Neutrophil (primary cell): Measurements from ENCODE around the gene EPAS1.

Experiments
- H3K27ac ChIP-seq: fragments of 200-600 bp; sonication (generic); 2 replicates; pipeline ENCODE4 v1.5.1; 2016; ENCODE audit warnings: mild to moderate bottlenecking, moderate library complexity
- H3K27me3 ChIP-seq: fragments of 200-600 bp; sonication (generic); 2 replicates; pipeline ENCODE4 v1.6.0; 2016; ENCODE audit warnings: mild to moderate bottlenecking
- H3K36me3 ChIP-seq: fragments of 200-600 bp; sonication (generic); 2 replicates; pipeline ENCODE4 v1.5.1; 2017
- H3K4me1 ChIP-seq, 2 experiments: fragments of 200-600 bp in 1 of 2; sonication (generic) in 1 of 2; 1 replicate in 1 of 2; 2 replicates in 1 of 2; pipeline versions ENCODE4 v1.5.1 to v1.6.1; 2013 to 2016; ENCODE audit warnings: low read depth in 1 of 2, low read length in 1 of 2, mild to moderate bottlenecking in 1 of 2, moderate library complexity in 1 of 2; ENCODE audit not compliant: control insufficient read depth in 1 of 2, insufficient read depth in 1 of 2
- H3K4me3 ChIP-seq, 2 experiments: fragments of 200-600 bp in 1 of 2; sonication (generic) in 1 of 2; 1 replicate in 1 of 2; 2 replicates in 1 of 2; pipeline ENCODE4 v1.5.1; 2013 to 2016; ENCODE audit warnings: low read depth in 1 of 2, low read length in 1 of 2, mild to moderate bottlenecking in 1 of 2, moderate library complexity in 1 of 2
- H3K9me3 ChIP-seq: fragments of 200-600 bp; sonication (generic); 2 replicates; pipeline ENCODE4 v1.5.1; 2016
- CTCF ChIP-seq: fragments of 200-600 bp; sonication (generic); IDR thresholded peaks from 2 replicates; pipeline ENCODE4 v1.5.1; 2016; ENCODE audit warnings: antibody characterized with exemption

The EPAS1 gene

GRCh38 chr2:46366668-46367052, 69.5 kb downstream of the EPAS1 start:
- Histone ChIP-seq H3K27me3 (no peaks in the 10 kb centered on the region), H3K27ac (no peak overlapping the region), H3K4me1 (peaks cover 9 to 10% of the 10 kb centered on the region in 2 experiments), H3K9me3 (no peaks in the 10 kb centered on the region), H3K4me3 (no peak overlapping the region), H3K36me3 (no peaks in the 10 kb centered on the region)
- no peak for TF ChIP-seq CTCF

- no peak overlapping the region for H3K4me3 ChIP-seq
- no peaks in the 10 kb centered on the region for H3K27me3 ChIP-seq
- H3K4me1 ChIP-seq = peaks cover 9 to 10% of the 10 kb centered on the region in 2 experiments
- H3K9me3 ChIP-seq = no peaks in the 10 kb centered on the region
- H3K27ac ChIP-seq = no peak overlapping the region
- TF ChIP-seq CTCF = no peak
- no peaks in the 10 kb centered on the region for H3K36me3 ChIP-seq
Measured at GRCh38 chr2:46367286-46367685, 70.1 kb downstream of the EPAS1 start.

- H3K27me3 ChIP-seq = no peaks in the 10 kb centered on the region
- no peak overlapping the region for H3K27ac ChIP-seq
- peaks cover 9 to 10% of the 10 kb centered on the region in 2 experiments for H3K4me1 ChIP-seq
- H3K9me3 ChIP-seq = no peaks in the 10 kb centered on the region
- H3K4me3 ChIP-seq = no peak overlapping the region
- no peak for TF ChIP-seq CTCF
- no peaks in the 10 kb centered on the region for H3K36me3 ChIP-seq
Measured at GRCh38 chr2:46368401-46368800, 71.2 kb downstream of the EPAS1 start.

GRCh38 chr2:46369783-46370182, 72.6 kb downstream of the EPAS1 start:
- Histone ChIP-seq H3K27ac (no peak overlapping the region), H3K9me3 (no peaks in the 10 kb centered on the region), H3K4me3 (no peak overlapping the region), H3K36me3 (no peaks in the 10 kb centered on the region), H3K27me3 (no peaks in the 10 kb centered on the region), H3K4me1 (peaks cover 9 to 10% of the 10 kb centered on the region in 2 experiments)
- no peak for TF ChIP-seq CTCF

GRCh38 chr2:46371854-46372253, 74.6 kb downstream of the EPAS1 start:
- no peaks in the 10 kb centered on the region for H3K27me3 ChIP-seq
- H3K36me3 ChIP-seq = no peaks in the 10 kb centered on the region
- no peak overlapping the region for H3K4me3 ChIP-seq
- no peak overlapping the region for H3K27ac ChIP-seq
- no peak for TF ChIP-seq CTCF
- no peaks in the 10 kb centered on the region for H3K9me3 ChIP-seq
- H3K4me1 ChIP-seq = peaks cover 9 to 10% of the 10 kb centered on the region in 2 experiments

- Histone ChIP-seq H3K27ac (no peak overlapping the region), H3K4me3 (no peak overlapping the region), H3K9me3 (no peaks in the 10 kb centered on the region), H3K4me1 (peaks cover 9 to 10% of the 10 kb centered on the region in 2 experiments), H3K27me3 (no peaks in the 10 kb centered on the region), H3K36me3 (no peaks in the 10 kb centered on the region)
- no peak for TF ChIP-seq CTCF
Measured at GRCh38 chr2:46372475-46372874, 75.3 kb downstream of the EPAS1 start.
